Endothelial cell of umbilical vein (primary cell): ENCODE measurements around the gene PGAP3. TPM values are rescaled to one million over a fixed set of nuclear protein-coding genes. Genes with fewer than 3 reads are reported as not detected.
A peak's percentile ranks its signal among the peaks of the same experiment; 100 is the strongest.

Experiments used
- BruUV-seq: library from RNA; stranded (reverse); fragments of 400-500 nt; replicated peaks from 2 replicates; lab custom pipeline; 2021; lab: Mats Ljungman, UMichigan
- CTCF ChIA-PET: fragments of 300-600, 350-600 bp; sonication (Branson Sonifier 250); formaldehyde crosslinking; loops from one replicate; lab custom pipeline; 2021; ENCODE audit warnings: antibody characterized with exemption, inconsistent platforms; lab: Charles Lee
- POLR2A ChIA-PET: fragments of 300-600, 350-600 bp; sonication (Branson Sonifier 250); formaldehyde crosslinking; loops from one replicate; lab custom pipeline; 2021; ENCODE audit warnings: antibody characterized with exemption, inconsistent platforms; lab: Charles Lee
- DNase-seq: peaks from one replicate; pipeline ENCODE4 v3.0.0-alpha.2; 2011; ENCODE audit warnings: low read depth, low spot score
- FAIRE-seq: peaks from 2 replicates; lab custom pipeline; 2011; peaks lifted over from hg19 to GRCh38; lab: Jason Lieb, UNC
- H2AFZ ChIP-seq: 2 replicates; pipeline ENCODE4 v1.6.0; 2012; ENCODE audit warnings: low read depth, low read length, control low read depth, inconsistent platforms
- H3K27ac ChIP-seq: 2 replicates; pipeline ENCODE4 v1.5.1; 2011; ENCODE audit warnings: low read depth, mild to moderate bottlenecking, control low read depth, low read length, moderate library complexity; ENCODE audit not compliant: insufficient read depth
- H3K27me3 ChIP-seq, 2 experiments: 2 replicates each; pipeline versions ENCODE4 v1.6.0 to v1.6.1; 2011; ENCODE audit warnings: low read length in 2 of 2, mixed read lengths in 1 of 2; ENCODE audit not compliant: control insufficient read depth in 2 of 2, insufficient read depth in 2 of 2
- H3K36me3 ChIP-seq, 2 experiments: 2 replicates in 1 of 2; 3 replicates in 1 of 2; pipeline ENCODE4 v1.5.1; 2011; ENCODE audit warnings: low read length in 2 of 2, mild to moderate bottlenecking in 1 of 2, moderate library complexity in 1 of 2; ENCODE audit not compliant: control insufficient read depth in 2 of 2, insufficient read depth in 2 of 2; ENCODE audit errors: extremely low read depth in 1 of 2
- H3K4me1 ChIP-seq: 3 replicates; pipeline ENCODE4 v1.5.1; 2011; ENCODE audit warnings: mild to moderate bottlenecking, low read length; ENCODE audit not compliant: control insufficient read depth, insufficient read depth; ENCODE audit errors: extremely low read depth
- H3K4me2 ChIP-seq: 2 replicates; pipeline ENCODE4 v1.6.1; 2011; ENCODE audit warnings: low read length, control low read depth, mixed read lengths; ENCODE audit not compliant: insufficient read depth
- H3K4me3 ChIP-seq, 3 experiments: fragments of 200-600 bp in 1 of 3; sonication (generic), shearing (Covaris generic) in 1 of 3; replicated peaks in 1 of 3; 2 replicates each; pipeline ENCODE4 v1.5.1; 2011 to 2016; ENCODE audit warnings: control low read depth in 3 of 3, low read length in 3 of 3, mild to moderate bottlenecking in 2 of 3, inconsistent platforms in 1 of 3, low read depth in 1 of 3, moderate library complexity in 1 of 3; ENCODE audit not compliant: insufficient read depth in 1 of 3
- H3K79me2 ChIP-seq: 2 replicates; pipeline ENCODE4 v1.6.0; 2012; ENCODE audit warnings: low read length, inconsistent platforms; ENCODE audit not compliant: control insufficient read depth, insufficient read depth
- H3K9ac ChIP-seq: replicated peaks from 2 replicates; pipeline ENCODE3; 2011; ENCODE audit warnings: low read length, control low read depth; ENCODE audit not compliant: insufficient read depth; ENCODE audit errors: extremely low read depth
- H3K9me1 ChIP-seq: replicated peaks from 3 replicates; pipeline ENCODE4 v1.6.0; 2011; ENCODE audit warnings: mild to moderate bottlenecking, low read length; ENCODE audit not compliant: control insufficient read depth, insufficient read depth; ENCODE audit errors: extremely low read depth
- H3K9me3 ChIP-seq: replicated peaks from 2 replicates; pipeline ENCODE4 v1.5.1; 2012; ENCODE audit warnings: low read length, inconsistent platforms; ENCODE audit not compliant: control insufficient read depth, insufficient read depth
- H4K20me1 ChIP-seq: replicated peaks from 2 replicates; pipeline ENCODE3; 2011; ENCODE audit warnings: mild to moderate bottlenecking, low read length; ENCODE audit not compliant: control insufficient read depth, insufficient read depth; ENCODE audit errors: extremely low read depth
- EZH2 ChIP-seq: IDR thresholded peaks from 2 replicates; pipeline ENCODE4 v1.6.1; 2012; ENCODE audit warnings: borderline replicate concordance, low read depth, mild to moderate bottlenecking, moderate library complexity, low read length, inconsistent platforms; ENCODE audit not compliant: severe bottlenecking
- FOS ChIP-seq: IDR thresholded peaks from 2 replicates; pipeline ENCODE4 v1.6.1; 2011; ENCODE audit warnings: mild to moderate bottlenecking, low read length, moderate library complexity, borderline replicate concordance; ENCODE audit not compliant: insufficient read depth
- GATA2 ChIP-seq: IDR thresholded peaks from 2 replicates; pipeline ENCODE4 v1.7.0; 2011; ENCODE audit warnings: low read depth, mild to moderate bottlenecking, moderate library complexity, mixed read lengths, low read length; ENCODE audit not compliant: insufficient read length, insufficient read depth
- JUN ChIP-seq: IDR thresholded peaks from 2 replicates; pipeline ENCODE4 v1.6.1; 2011; ENCODE audit warnings: borderline replicate concordance, low read depth; ENCODE audit not compliant: insufficient read length, insufficient read depth
- MYC ChIP-seq: IDR thresholded peaks from one replicate; pipeline ENCODE4 v1.6.1; 2011; ENCODE audit warnings: mild to moderate bottlenecking, low read depth, low read length
- POLR2A ChIP-seq: IDR thresholded peaks from 2 replicates; pipeline ENCODE4 v1.6.1; 2012; ENCODE audit warnings: low read depth, mild to moderate bottlenecking, control low read depth, low read length
- POLR2AphosphoS5 ChIP-seq: IDR thresholded peaks from 2 replicates; pipeline ENCODE4 v1.6.1; 2012; ENCODE audit warnings: low read depth, mild to moderate bottlenecking, control low read depth, low read length, moderate library complexity; ENCODE audit not compliant: insufficient read depth
- dilution Hi-C: fragments of 300-500 bp; cut with MboI; formaldehyde crosslinking; loops from one replicate; pipeline ENCODE4 v1.15.0; 2019; ENCODE audit warnings: low sequenced_read_pairs; ENCODE audit not compliant: extremely low pct_ligation_motif_present
- intact Hi-C: fragments of 100-400 bp; cut with micrococcal nuclease; formaldehyde crosslinking; loops from one replicate; pipeline ENCODE4 v1.10.0; 2022
- polyA plus RNA-seq, 4 experiments: library from polyadenylated mRNA; depleted of rRNA in 3 of 4; stranded (reverse) in 3 of 4; unstranded in 1 of 4; fragments of >200 nt; gene quantifications; 2 replicates each; pipeline versions ENCODE4 v1.2.1 to v1.2.3, GENCODE V29; 2011 to 2012; ENCODE audit warnings: missing spikeins in 1 of 4
- total RNA-seq: library from RNA; stranded (reverse); gene quantifications from 2 replicates; pipeline ENCODE4 v1.2.3, GENCODE V29; 2021
- TF ChIP-seq, protein P1 (sequence below), 2 donors: IDR thresholded peaks; 1 replicate in 1 of 2; 2 replicates in 1 of 2; pipeline ENCODE4 v1.5.1; 2011; ENCODE audit warnings: low read length in 2 of 2, mild to moderate bottlenecking in 2 of 2, moderate library complexity in 2 of 2, control low read depth in 1 of 2, inconsistent platforms in 1 of 2, low read depth in 1 of 2; ENCODE audit not compliant: insufficient read depth in 1 of 2; ENCODE audit errors: extremely low read depth in 1 of 2
- TF ChIP-seq, protein P2 (sequence below): IDR thresholded peaks from 2 replicates; pipeline ENCODE4 v1.6.1; 2011; ENCODE audit not compliant: insufficient read depth, insufficient read length

The PGAP3 gene
- total and polyA plus RNA-seq, 2 donors (not counting 3 experiments of a cell fraction or from before 2014, with no cell fraction given), result 6.4 to 14.9 TPM

GRCh38 chr17:39661744-39662541 is 25.9 kb downstream of the PGAP3 start:
- Histone ChIP-seq H2AFZ (no peak overlapping the region), H3K4me3 (no peak overlapping the region), H3K79me2 (no peaks in the 10 kb centered on the region), H4K20me1 (no peaks in the 10 kb centered on the region), H3K9me1 (no peaks in the 10 kb centered on the region), H3K9ac (no peak overlapping the region), H3K27ac (no peak overlapping the region), H3K4me1 (peaks cover 16% of the 10 kb centered on the region), H3K36me3 (peaks cover 0 to 2% of the 10 kb centered on the region in 2 experiments), H3K27me3 (peaks cover under 1 to 4% of the 10 kb centered on the region in 2 experiments), H3K4me2 (no peak overlapping the region), H3K9me3 (no peaks in the 10 kb centered on the region)
- FAIRE-seq (no peak), DNase-seq (no peak)
- TF ChIP-seq POLR2A, result no peak
- TF ChIP-seq GATA2, result no peak
- no peak for TF ChIP-seq JUN
- CTCF ChIA-PET, result interaction anchor here (1.2 kb wide), 1 partner anchor 40 kb away, joined by 3 read pairs; no protein-coding TSS in a partner anchor
- intact Hi-C loops (no loop called here), dilution Hi-C loops (no loop called here)
- BruUV-seq, result no TSS peak
- POLR2A ChIA-PET, result no interaction called here

DNA sequence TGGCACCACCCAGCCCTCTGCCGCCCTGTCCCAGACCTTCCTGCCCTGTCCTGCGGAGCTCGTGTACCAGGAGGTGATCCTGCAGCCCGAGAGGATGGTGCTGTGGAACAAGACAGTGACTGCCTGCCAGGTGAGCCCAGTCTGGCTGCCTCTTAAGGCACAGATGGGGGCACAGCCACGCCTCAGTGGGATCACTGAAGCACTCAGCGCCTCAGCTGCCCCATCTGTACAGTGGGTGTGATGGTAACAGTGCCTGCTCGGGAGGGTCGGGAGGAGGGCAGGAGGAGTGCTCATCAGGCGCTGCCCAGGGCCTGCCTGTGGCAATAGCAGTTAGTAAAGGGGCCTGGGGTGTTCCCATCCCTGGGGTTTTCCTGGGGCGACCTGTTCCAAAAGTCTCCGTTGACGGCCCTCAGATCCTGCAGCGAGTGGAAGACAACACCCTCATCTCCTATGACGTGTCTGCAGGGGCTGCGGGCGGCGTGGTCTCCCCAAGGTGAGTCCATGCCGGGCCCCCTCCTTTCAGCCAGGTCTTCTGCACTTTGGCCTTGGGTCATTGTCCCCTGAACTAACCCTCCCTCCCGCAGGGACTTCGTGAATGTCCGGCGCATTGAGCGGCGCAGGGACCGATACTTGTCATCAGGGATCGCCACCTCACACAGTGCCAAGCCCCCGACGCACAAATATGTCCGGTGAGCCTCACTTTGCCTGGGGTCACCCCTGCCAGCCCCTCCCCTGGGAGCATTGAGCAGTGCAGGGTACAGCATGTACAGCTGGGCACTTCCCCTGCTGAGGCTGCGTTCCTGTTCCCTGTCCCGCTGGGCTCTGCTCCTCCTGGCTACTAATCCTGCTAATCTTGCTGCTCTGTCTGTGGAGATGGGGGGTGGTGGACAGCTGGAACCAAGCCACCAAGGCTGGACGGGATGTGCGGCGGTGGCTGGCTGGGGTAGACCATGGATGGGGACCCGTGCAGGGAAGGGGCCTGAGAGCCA is 27.2 kb downstream of the PGAP3 start:
- Histone ChIP-seq H3K9me1 (no peaks in the 10 kb centered on the region), H3K4me1 (peaks cover 16% of the 10 kb centered on the region), H3K79me2 (no peaks in the 10 kb centered on the region), H3K27me3 (no peaks in the 10 kb centered on the region), H3K9ac (no peak overlapping the region), H3K4me2 (no peak overlapping the region), H4K20me1 (no peaks in the 10 kb centered on the region), H3K9me3 (no peaks in the 10 kb centered on the region), H3K36me3 (peaks cover 0 to 2% of the 10 kb centered on the region in 2 experiments), H3K27ac (no peak overlapping the region), H3K4me3 (no peak overlapping the region), H2AFZ (no peak overlapping the region)
- no peak for FAIRE-seq
- POLR2A ChIA-PET, result interaction anchor here (1.7 kb wide), 1 partner anchor 10 kb away, joined by 3 read pairs; no protein-coding TSS in a partner anchor
- dilution Hi-C loops, result no loop called here
- no TSS peak for BruUV-seq
- intact Hi-C loops, result no loop called here
- TF ChIP-seq POLR2A (no peak), MYC (no peak), FOS (no peak), EZH2 (no peak), GATA2 (no peak), POLR2AphosphoS5 (no peak), JUN (no peak)
- TF ChIP-seq, protein P1, sequence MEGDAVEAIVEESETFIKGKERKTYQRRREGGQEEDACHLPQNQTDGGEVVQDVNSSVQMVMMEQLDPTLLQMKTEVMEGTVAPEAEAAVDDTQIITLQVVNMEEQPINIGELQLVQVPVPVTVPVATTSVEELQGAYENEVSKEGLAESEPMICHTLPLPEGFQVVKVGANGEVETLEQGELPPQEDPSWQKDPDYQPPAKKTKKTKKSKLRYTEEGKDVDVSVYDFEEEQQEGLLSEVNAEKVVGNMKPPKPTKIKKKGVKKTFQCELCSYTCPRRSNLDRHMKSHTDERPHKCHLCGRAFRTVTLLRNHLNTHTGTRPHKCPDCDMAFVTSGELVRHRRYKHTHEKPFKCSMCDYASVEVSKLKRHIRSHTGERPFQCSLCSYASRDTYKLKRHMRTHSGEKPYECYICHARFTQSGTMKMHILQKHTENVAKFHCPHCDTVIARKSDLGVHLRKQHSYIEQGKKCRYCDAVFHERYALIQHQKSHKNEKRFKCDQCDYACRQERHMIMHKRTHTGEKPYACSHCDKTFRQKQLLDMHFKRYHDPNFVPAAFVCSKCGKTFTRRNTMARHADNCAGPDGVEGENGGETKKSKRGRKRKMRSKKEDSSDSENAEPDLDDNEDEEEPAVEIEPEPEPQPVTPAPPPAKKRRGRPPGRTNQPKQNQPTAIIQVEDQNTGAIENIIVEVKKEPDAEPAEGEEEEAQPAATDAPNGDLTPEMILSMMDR (IDR thresholded peaks at IDR 0.05; ENCODE audit: extremely low read depth in 1 of 2, insufficient read depth in 1 of 2, low read depth in 1 of 2, low read length in 2 of 2), result no peak
- TF ChIP-seq, protein P2, sequence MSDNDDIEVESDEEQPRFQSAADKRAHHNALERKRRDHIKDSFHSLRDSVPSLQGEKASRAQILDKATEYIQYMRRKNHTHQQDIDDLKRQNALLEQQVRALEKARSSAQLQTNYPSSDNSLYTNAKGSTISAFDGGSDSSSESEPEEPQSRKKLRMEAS, result no peak
- CTCF ChIA-PET, result interaction anchor here (1.0 to 1.3 kb wide), 5 partner anchors 9 to 39 kb away, joined by 4 to 9 read pairs (median 5); no protein-coding TSS in a partner anchor
- DNase-seq, result peak; percentile 24
